ENCODE measurements around the gene CCK. TPM values are rescaled to one million over a fixed set of nuclear protein-coding genes. Genes with fewer than 3 reads are reported as not detected.

The CCK gene, protein sequence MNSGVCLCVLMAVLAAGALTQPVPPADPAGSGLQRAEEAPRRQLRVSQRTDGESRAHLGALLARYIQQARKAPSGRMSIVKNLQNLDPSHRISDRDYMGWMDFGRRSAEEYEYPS
- not detected for total RNA-seq

- no peaks in the 10 kb centered on the region for H3K9me3 Mint-ChIP-seq (ENCODE audit: insufficient read depth)
- DNase-seq (no peak), ATAC-seq (no peak)
- ChIA-PET CTCF (interaction anchor here (1.5 kb wide), 1 partner anchor 19 kb away, joined by 4 read pairs; no protein-coding TSS in a partner anchor), POLR2A (no interaction called here)
- H3K4me1 Mint-ChIP-seq (ENCODE audit: low read depth) = peaks cover 6% of the 10 kb centered on the region
- H3K36me3 Mint-ChIP-seq (ENCODE audit: low read depth) = peaks cover 2% of the 10 kb centered on the region
- no peak within 1 kb of the TSS for H3K27ac Mint-ChIP-seq
- H3K4me3 Mint-ChIP-seq = no peak within 1 kb of the TSS
- H3K27me3 Mint-ChIP-seq (ENCODE audit: low read depth) = peaks cover 67% of the 10 kb centered on the region
Measured at GRCh38 chr3:42266085-42266484, at the start of gene CCK. Gene CCK, minus strand, starts transcription at chr3:42266185. Its CDS starts 2,555 bp downstream, at chr3:42263630.

DNA sequence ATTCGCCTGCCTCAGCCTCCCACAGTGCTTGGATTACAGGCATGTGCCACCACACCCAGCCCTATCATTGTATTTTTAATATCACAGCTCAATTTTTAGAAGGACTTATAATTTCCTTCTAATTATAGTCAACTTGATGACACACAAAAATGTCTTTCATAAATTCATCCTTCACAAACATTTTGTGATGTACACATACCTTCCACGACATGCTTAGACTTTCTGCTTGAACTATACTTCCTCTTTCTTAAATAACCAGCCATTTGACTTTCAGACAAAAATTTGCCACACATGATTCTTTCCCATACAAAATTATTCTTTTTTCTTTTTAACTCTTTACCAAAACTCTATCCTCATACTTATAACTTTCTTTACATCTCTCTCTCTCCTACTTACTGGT is 48.4 kb upstream of the CCK start:
- POLR2A ChIA-PET = no interaction called here
- Mint-ChIP-seq H3K4me1 (ENCODE audit: low read depth) (no peaks in the 10 kb centered on the region), H3K27ac (no peak overlapping the region), H3K4me3 (no peak overlapping the region), H3K27me3 (ENCODE audit: low read depth) (peaks cover 3% of the 10 kb centered on the region), H3K9me3 (ENCODE audit: insufficient read depth) (peaks cover 34% of the 10 kb centered on the region), H3K36me3 (ENCODE audit: low read depth) (peaks cover 6% of the 10 kb centered on the region)
- ATAC-seq (no peak), DNase-seq (no peak)
- CTCF ChIA-PET = no interaction called here

- ATAC-seq (no peak), DNase-seq (no peak)
- peaks cover 6% of the 10 kb centered on the region for H3K9me3 Mint-ChIP-seq (ENCODE audit: insufficient read depth)
- H3K27ac Mint-ChIP-seq = no peak overlapping the region
- ChIA-PET POLR2A (no interaction called here), CTCF (interaction anchor here (1.2 kb wide), 1 partner anchor 61 kb away, joined by 4 read pairs; no protein-coding TSS in a partner anchor)
- peaks cover 2% of the 10 kb centered on the region for H3K36me3 Mint-ChIP-seq (ENCODE audit: low read depth)
- peaks cover 10% of the 10 kb centered on the region for H3K27me3 Mint-ChIP-seq (ENCODE audit: low read depth)
- H3K4me1 Mint-ChIP-seq (ENCODE audit: low read depth) = no peaks in the 10 kb centered on the region
- no peak overlapping the region for H3K4me3 Mint-ChIP-seq
Measured at GRCh38 chr3:42308651-42309050, 42.7 kb upstream of the CCK start.

GRCh38 chr3:42306499-42306898 is 40.5 kb upstream of the CCK start:
- Mint-ChIP-seq H3K27me3 (ENCODE audit: low read depth) (peaks cover 10% of the 10 kb centered on the region), H3K27ac (no peak overlapping the region), H3K9me3 (ENCODE audit: insufficient read depth) (no peaks in the 10 kb centered on the region), H3K4me1 (ENCODE audit: low read depth) (no peaks in the 10 kb centered on the region), H3K36me3 (ENCODE audit: low read depth) (no peaks in the 10 kb centered on the region), H3K4me3 (no peak overlapping the region)
- no peak for ATAC-seq
- ChIA-PET CTCF (no interaction called here), POLR2A (no interaction called here)
- DNase-seq = no peak

- Mint-ChIP-seq H3K36me3 (ENCODE audit: low read depth) (no peaks in the 10 kb centered on the region), H3K4me3 (no peak overlapping the region), H3K27me3 (ENCODE audit: low read depth) (peaks cover 8% of the 10 kb centered on the region), H3K9me3 (ENCODE audit: insufficient read depth) (no peaks in the 10 kb centered on the region), H3K4me1 (ENCODE audit: low read depth) (no peaks in the 10 kb centered on the region), H3K27ac (no peak overlapping the region)
- POLR2A ChIA-PET = no interaction called here
- CTCF ChIA-PET = no interaction called here
- DNase-seq (no peak), ATAC-seq (no peak)
Measured at GRCh38 chr3:42302924-42303634, 37.1 kb upstream of the CCK start.

GRCh38 chr3:42301446-42302175 is 35.6 kb upstream of the CCK start:
- POLR2A ChIA-PET = no interaction called here
- Mint-ChIP-seq H3K36me3 (ENCODE audit: low read depth) (no peaks in the 10 kb centered on the region), H3K4me1 (ENCODE audit: low read depth) (no peaks in the 10 kb centered on the region), H3K9me3 (ENCODE audit: insufficient read depth) (no peaks in the 10 kb centered on the region), H3K4me3 (no peak overlapping the region), H3K27me3 (ENCODE audit: low read depth) (peaks cover 9% of the 10 kb centered on the region), H3K27ac (no peak overlapping the region)
- ATAC-seq (no peak), DNase-seq (no peak)
- CTCF ChIA-PET = no interaction called here

GRCh38 chr3:42300778-42301177 is 34.8 kb upstream of the CCK start:
- Mint-ChIP-seq H3K27me3 (ENCODE audit: low read depth) (peaks cover 9% of the 10 kb centered on the region), H3K27ac (no peak overlapping the region), H3K4me3 (no peak overlapping the region), H3K9me3 (ENCODE audit: insufficient read depth) (no peaks in the 10 kb centered on the region), H3K36me3 (ENCODE audit: low read depth) (no peaks in the 10 kb centered on the region), H3K4me1 (ENCODE audit: low read depth) (no peaks in the 10 kb centered on the region)
- DNase-seq (no peak), ATAC-seq (no peak)
- ChIA-PET CTCF (no interaction called here), POLR2A (no interaction called here)

GRCh38 chr3:42300013-42300412 is 34.0 kb upstream of the CCK start:
- H3K9me3 Mint-ChIP-seq (ENCODE audit: insufficient read depth) = peaks cover 3% of the 10 kb centered on the region
- CTCF ChIA-PET = no interaction called here
- peaks cover 7% of the 10 kb centered on the region for H3K27me3 Mint-ChIP-seq (ENCODE audit: low read depth)
- ATAC-seq (no peak), DNase-seq (peak; percentile 51)
- no peaks in the 10 kb centered on the region for H3K36me3 Mint-ChIP-seq (ENCODE audit: low read depth)
- POLR2A ChIA-PET = no interaction called here
- H3K4me1 Mint-ChIP-seq (ENCODE audit: low read depth) = no peaks in the 10 kb centered on the region
- H3K4me3 Mint-ChIP-seq = no peak overlapping the region
- no peak overlapping the region for H3K27ac Mint-ChIP-seq

GRCh38 chr3:42298259-42298658 is 32.3 kb upstream of the CCK start:
- CTCF ChIA-PET = no interaction called here
- H3K27ac Mint-ChIP-seq = no peak overlapping the region

DNA sequence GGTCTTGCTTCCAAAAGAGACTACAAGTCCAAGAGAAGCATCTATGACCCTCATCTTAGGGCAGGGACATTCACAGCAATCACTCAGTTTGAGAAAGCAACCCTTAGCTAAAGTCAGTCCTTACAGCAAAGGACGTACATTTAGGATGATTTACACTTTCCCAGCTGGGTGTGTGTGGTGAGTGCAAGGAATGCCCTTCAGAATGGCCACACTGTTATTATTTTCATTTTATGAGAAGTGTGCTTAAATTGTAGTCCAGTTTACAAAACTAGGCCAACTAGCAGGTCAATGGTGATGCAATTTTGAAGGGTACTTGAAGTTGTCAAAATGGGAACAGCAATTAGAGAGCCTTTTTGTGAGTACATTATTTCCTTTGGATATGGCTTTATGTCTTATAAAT is 26.0 kb upstream of the CCK start:
- H3K4me1 Mint-ChIP-seq (ENCODE audit: low read depth) = peaks cover 3% of the 10 kb centered on the region
- DNase-seq (no peak), ATAC-seq (no peak)
- ChIA-PET POLR2A (no interaction called here), CTCF (no interaction called here)
- peaks cover 7% of the 10 kb centered on the region for H3K27me3 Mint-ChIP-seq (ENCODE audit: low read depth)
- no peak overlapping the region for H3K27ac Mint-ChIP-seq
- H3K36me3 Mint-ChIP-seq (ENCODE audit: low read depth) = no peaks in the 10 kb centered on the region
- peaks cover 3% of the 10 kb centered on the region for H3K9me3 Mint-ChIP-seq (ENCODE audit: insufficient read depth)
- H3K4me3 Mint-ChIP-seq = no peak overlapping the region

More at GRCh38 chr3:42298259-42298658, 32.3 kb upstream of the CCK start:
- Mint-ChIP-seq H3K4me3 (no peak overlapping the region), H3K4me1 (ENCODE audit: low read depth) (no peaks in the 10 kb centered on the region), H3K27me3 (ENCODE audit: low read depth) (peaks cover 9% of the 10 kb centered on the region), H3K9me3 (ENCODE audit: insufficient read depth) (peaks cover 3% of the 10 kb centered on the region), H3K36me3 (ENCODE audit: low read depth) (no peaks in the 10 kb centered on the region)
- POLR2A ChIA-PET = no interaction called here
- no peak for DNase-seq
- ATAC-seq = no peak

GRCh38 chr3:42290966-42291714 is 25.2 kb upstream of the CCK start:
- ATAC-seq (no peak), DNase-seq (no peak)
- Mint-ChIP-seq H3K9me3 (ENCODE audit: insufficient read depth) (peaks cover 3% of the 10 kb centered on the region), H3K4me1 (ENCODE audit: low read depth) (peaks cover 3% of the 10 kb centered on the region), H3K27ac (no peak overlapping the region), H3K36me3 (ENCODE audit: low read depth) (no peaks in the 10 kb centered on the region), H3K4me3 (no peak overlapping the region), H3K27me3 (ENCODE audit: low read depth) (peaks cover 7% of the 10 kb centered on the region)
- POLR2A ChIA-PET = no interaction called here
- CTCF ChIA-PET = interaction anchor here (1.2 kb wide), 1 partner anchor 44 kb away, joined by 3 read pairs; no protein-coding TSS in a partner anchor

DNA sequence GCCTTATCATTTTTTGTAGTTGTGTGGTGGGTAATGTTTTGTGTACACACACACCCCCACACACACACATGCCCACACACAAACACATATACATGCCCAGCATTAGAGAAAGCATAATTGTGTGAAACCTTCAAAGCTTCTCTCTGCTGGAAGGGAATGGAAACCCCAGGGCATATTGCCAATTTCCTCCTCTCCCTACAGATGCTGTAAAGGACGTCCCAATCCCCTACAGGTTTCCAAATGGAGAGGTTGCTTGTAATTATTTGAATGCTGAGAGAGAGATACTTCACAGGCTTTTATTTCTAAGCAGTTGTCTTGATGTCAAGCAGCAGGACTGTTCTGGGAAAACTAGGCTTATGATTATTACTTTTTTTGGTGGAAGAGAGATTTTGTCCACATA is 23.0 kb upstream of the CCK start:
- Mint-ChIP-seq H3K27me3 (ENCODE audit: low read depth) (peaks cover 2% of the 10 kb centered on the region), H3K9me3 (ENCODE audit: insufficient read depth) (no peaks in the 10 kb centered on the region), H3K4me3 (no peak overlapping the region), H3K4me1 (ENCODE audit: low read depth) (peaks cover 3% of the 10 kb centered on the region), H3K27ac (no peak overlapping the region), H3K36me3 (ENCODE audit: low read depth) (no peaks in the 10 kb centered on the region)
- ATAC-seq (no peak), DNase-seq (no peak)
- ChIA-PET POLR2A (no interaction called here), CTCF (no interaction called here)
